PC-9 (cell line): Measurements from ENCODE around the gene SLC52A3.

Source experiments
- CTCF ChIP-seq: fragments of 200-600 bp; sonication (generic); conservative IDR thresholded peaks from 2 replicates; pipeline ENCODE4 v1.6.1; 2017; ENCODE audit warnings: mixed run types, antibody characterized with exemption, mild to moderate bottlenecking, moderate library complexity
- EZH2 ChIP-seq: fragments of 200-600 bp; sonication (generic); IDR thresholded peaks from 2 replicates; pipeline ENCODE4 v1.8.0; 2017; ENCODE audit warnings: antibody characterized with exemption, low read depth

- TF ChIP-seq CTCF (no peak), EZH2 (no peak)
These were observed 37.4 kb upstream of the SLC52A3 start for GRCh38 chr20:805713-806112.
